Activated T-cell treated with anti-CD3 and anti-CD28 coated beads, Interleukin-2, amount 50 U/mL, for 4 hours (primary cell): Measurements from ENCODE around the gene MUC12. TPM values are rescaled to one million over a fixed set of nuclear protein-coding genes. Genes with fewer than 3 reads are reported as not detected.
"Not testable (repeated sequence)": the region's sequence is repeated elsewhere in the genome, so short reads cannot be mapped to it uniquely, and the experiment has no call there.

Source experiments
- ATAC-seq, 2 donors: fragments of 200-7000 bp; cut with Tn5 transposase; one replicate each; pipeline ENCODE4 v1.10.0; 2021
- DNase-seq: peaks from one replicate; pipeline ENCODE4 v3.0.0-alpha.2; 2020
- H3K27me3 Mint-ChIP-seq: one replicate; pipeline ENCODE4 v1.8.0; 2021; ENCODE audit warnings: low read depth, mixed read lengths
- H3K36me3 Mint-ChIP-seq: one replicate; pipeline ENCODE4 v1.8.0; 2022; ENCODE audit warnings: mixed read lengths; ENCODE audit not compliant: insufficient read depth
- H3K4me1 Mint-ChIP-seq: one replicate; pipeline ENCODE4 v1.8.0; 2021; ENCODE audit warnings: low read depth, mixed read lengths
- H3K4me3 Mint-ChIP-seq: one replicate; pipeline ENCODE4 v1.8.0; 2021; ENCODE audit warnings: mild to moderate bottlenecking, moderate library complexity, mixed read lengths
- H3K9me3 Mint-ChIP-seq: one replicate; pipeline ENCODE4 v1.8.0; 2021; ENCODE audit warnings: mixed read lengths
- total RNA-seq, 3 donors: library from RNA; stranded (reverse); gene quantifications; one replicate each; pipeline ENCODE4 v1.2.1, GENCODE V29; 2021

MUC12 gene
- total RNA-seq, 3 donors from 2014 or later = 0.16 to 0.20 (median 0.19) TPM

DNA sequence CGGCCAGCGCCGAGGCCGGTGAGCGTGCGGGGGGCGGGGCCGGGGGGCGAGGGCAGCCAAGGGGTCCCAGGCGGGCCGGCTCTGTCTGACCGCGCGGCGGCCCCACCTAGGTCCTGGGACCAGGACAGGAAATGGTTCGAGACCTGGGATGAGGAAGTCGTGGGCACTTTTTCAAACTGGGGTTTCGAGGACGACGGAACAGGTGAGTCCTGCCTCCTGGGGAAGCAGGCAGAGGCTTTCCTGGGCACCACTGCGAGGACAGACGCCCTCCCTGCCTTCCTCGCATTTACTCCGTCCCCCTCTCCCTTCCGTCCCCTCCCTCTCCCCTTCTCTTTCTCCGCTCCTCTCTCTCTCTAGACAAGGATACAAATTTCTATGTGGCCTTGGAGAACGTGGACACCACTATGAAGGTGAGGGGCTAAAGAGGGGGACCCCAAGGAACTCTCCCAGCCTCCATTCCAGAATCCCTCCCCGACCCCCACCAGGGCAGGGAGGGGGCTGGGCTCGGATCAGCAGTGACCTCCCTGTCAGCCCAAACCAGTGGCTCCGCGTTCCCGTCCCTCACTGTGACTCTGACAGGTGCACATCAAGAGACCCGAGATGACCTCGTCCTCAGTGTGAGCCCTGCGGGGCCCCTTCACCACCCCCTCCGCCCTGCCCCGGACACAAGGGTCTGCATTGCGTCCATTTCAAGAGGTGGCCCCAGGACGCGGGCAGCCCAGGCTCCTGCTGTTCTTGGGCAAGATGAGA, 2.6 kb upstream of the MUC12 start:
- Mint-ChIP-seq H3K4me3 (peak overlapping the region; percentile 42), H3K9me3 (no peaks in the 10 kb centered on the region), H3K36me3 (no peaks in the 10 kb centered on the region), H3K4me1 (peaks cover 20% of the 10 kb centered on the region), H3K27me3 (peaks cover 62% of the 10 kb centered on the region)
- DNase-seq (no peak), ATAC-seq (peak in 1 of 2 donors; percentile 10)

DNA sequence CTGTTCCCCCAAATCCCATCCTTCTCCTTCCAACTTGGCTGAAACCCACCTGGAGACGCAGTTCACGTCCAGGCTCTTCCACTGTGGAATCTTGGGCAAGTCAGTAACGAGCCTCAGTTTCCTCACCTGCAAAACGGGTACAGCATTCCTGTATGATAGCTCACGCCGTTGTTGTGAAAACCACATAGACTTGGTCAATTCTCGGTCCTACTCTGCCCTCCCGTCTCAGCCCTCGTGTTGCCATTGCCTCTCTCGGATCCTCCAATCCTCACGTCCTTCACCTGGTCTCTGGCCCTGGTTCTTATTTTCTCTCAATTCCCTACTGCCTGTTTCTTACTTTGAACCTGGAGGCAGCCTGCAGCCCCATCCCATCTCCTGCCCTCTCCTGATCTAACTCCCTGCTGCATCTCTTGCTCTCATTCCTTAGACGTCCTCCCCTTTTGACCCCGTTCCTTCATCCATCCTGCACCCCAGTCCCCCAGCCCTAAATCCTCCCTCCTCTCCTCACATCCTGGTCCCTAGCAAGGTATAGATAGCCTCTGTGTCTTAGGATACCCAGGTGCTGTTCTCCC, 2.0 kb upstream of the MUC12 start:
- Mint-ChIP-seq H3K9me3 (no peaks in the 10 kb centered on the region), H3K27me3 (peaks cover 62% of the 10 kb centered on the region), H3K36me3 (no peaks in the 10 kb centered on the region), H3K4me3 (peak overlapping the region; percentile 42), H3K4me1 (peaks cover 20% of the 10 kb centered on the region)
- DNase-seq (no peak), ATAC-seq (no peak)

DNA sequence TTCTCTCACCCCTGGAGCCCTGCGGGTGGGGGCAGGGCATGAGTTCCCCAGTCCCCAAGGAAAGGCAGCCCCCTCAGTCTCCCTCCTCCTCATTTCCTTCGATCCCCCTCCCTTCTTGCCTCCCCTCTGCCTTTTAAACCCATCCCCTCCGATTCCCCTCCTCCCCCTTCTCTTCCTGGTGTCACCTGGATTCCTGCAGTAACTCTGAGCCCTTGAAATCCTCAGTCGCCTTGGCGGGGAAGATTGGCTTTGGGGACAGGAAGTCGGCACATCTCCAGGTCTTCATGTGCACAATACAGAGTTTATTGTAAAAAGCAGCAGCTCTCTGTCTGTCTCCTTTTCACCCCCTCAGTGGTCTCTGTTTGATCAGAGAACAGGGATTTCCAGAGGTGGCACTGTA, 1.3 kb upstream of the MUC12 start:
- no peaks in the 10 kb centered on the region for H3K36me3 Mint-ChIP-seq
- H3K4me1 Mint-ChIP-seq = peaks cover 20% of the 10 kb centered on the region
- ATAC-seq (no peak), DNase-seq (no peak)
- no peak overlapping the region for H3K4me3 Mint-ChIP-seq
- no peaks in the 10 kb centered on the region for H3K9me3 Mint-ChIP-seq
- peaks cover 59% of the 10 kb centered on the region for H3K27me3 Mint-ChIP-seq

DNA sequence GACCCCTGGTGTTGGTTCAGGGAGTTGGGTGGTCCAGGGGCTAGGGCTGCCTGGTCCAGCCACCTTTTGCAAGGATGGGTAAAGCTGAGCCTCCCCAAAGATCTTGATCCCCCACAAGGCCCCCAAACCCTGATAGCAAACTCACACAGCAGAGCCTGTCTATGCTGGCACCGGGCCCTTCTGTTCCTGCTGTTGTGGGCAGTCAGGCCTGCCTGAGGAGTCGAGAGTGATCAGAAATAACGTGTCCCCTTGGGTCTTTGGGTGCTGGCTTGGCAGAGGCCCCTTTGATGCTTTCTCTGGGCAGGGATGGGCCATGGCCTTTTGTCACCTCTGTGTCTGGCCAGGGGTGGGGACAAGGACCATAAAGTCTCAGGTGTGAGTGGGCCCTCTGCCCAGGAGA, 715 bp upstream of the MUC12 start:
- Mint-ChIP-seq H3K4me1 (peaks cover 20% of the 10 kb centered on the region), H3K36me3 (no peaks in the 10 kb centered on the region), H3K27me3 (peaks cover 54% of the 10 kb centered on the region), H3K9me3 (no peaks in the 10 kb centered on the region), H3K4me3 (no peak overlapping the region)
- no peak for ATAC-seq
- DNase-seq = no peak

DNA sequence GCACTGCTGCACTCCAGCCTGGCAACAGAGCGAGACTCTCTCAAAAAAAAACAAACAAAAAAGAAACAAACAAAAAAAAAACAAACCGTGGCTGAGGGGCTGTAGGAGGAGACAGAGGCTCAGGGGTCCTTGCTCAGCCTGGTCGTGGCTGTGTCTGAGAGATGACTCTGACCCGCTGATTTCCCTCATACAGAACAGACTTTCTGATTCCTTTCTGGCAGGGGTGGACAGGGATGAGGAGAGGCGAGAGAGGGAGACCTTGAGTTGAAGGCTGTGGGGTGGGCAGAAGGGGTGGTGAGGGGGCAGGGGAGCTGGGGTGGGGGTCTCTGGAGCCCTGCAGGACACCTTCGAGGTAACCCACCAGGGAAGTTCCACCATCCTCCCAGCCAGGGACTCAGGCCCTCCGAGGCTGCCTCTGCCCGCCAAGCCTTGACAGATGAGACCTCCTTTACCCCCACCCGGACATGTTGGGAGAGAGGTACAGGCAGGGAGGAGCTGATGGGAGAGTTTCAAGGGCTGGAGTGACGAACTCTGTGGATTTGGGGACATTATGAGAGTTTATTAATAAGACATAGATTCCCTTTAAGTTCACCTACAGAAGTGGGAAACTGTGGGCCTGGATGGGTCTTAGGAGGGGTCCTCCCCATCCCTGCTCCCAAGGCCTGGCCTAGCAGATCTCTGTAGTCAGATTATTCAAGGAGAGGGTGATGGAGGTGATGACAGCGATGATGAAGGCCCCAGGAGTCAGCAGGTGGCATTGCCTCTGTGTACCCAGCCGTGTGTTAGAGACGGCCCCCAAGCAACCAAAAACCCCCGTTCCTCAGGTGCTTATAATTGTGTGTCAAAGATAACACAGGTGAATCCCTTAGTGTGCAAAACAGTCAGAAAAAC, 2.0 kb downstream of the MUC12 start:
- DNase-seq (no peak), ATAC-seq (no peak)
- Mint-ChIP-seq H3K27me3 (peaks cover 33% of the 10 kb centered on the region), H3K4me3 (no peak overlapping the region), H3K36me3 (peaks cover 2% of the 10 kb centered on the region), H3K4me1 (peaks cover 11% of the 10 kb centered on the region), H3K9me3 (peaks cover 4% of the 10 kb centered on the region)

DNA sequence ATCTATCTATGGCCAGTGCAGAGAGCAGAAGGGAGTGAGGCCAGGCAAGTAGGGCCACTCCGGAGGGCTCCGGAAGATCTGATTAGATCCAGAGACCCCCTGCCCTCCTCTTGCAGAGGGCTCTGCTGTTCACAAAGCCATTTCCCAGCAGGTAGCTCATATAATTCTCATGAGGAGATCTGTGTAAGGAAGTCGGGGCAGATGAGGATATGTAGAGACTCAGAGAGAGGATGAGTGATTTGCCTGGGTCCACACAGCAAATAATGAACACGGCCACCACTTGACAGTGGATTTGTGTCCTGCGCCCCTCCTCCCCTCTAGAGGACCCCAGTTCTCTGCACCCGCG, 2.6 kb downstream of the MUC12 start:
- no peak for DNase-seq
- Mint-ChIP-seq H3K9me3 (peaks cover 4% of the 10 kb centered on the region), H3K27me3 (peaks cover 27% of the 10 kb centered on the region), H3K4me3 (no peak overlapping the region), H3K4me1 (peaks cover 7% of the 10 kb centered on the region), H3K36me3 (peaks cover 2% of the 10 kb centered on the region)
- ATAC-seq = no peak

DNA sequence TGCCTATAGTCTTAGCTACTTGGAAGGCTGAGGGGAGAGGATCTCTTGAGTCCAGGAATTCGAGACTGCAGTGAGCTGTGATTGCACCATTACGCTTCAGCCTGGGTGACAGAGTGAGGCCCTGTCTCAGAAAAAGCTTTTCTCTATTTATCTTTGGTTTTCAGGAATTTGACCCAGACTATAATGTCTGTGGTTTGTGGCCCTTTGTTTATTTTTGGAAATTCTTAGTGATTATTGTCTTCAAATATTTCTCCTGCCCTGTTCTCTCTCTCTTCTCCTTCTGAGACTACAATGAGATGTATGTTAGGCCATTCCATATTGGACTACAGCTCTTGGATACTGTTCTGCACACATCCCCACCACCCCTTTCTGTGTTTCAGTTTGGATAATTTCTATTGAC, 4.7 kb downstream of the MUC12 start:
- no peak for ATAC-seq
- Mint-ChIP-seq H3K4me3 (no peak overlapping the region), H3K4me1 (no peaks in the 10 kb centered on the region), H3K27me3 (peaks cover 11% of the 10 kb centered on the region), H3K9me3 (peaks cover 4% of the 10 kb centered on the region), H3K36me3 (peaks cover 2% of the 10 kb centered on the region)
- no peak for DNase-seq

DNA sequence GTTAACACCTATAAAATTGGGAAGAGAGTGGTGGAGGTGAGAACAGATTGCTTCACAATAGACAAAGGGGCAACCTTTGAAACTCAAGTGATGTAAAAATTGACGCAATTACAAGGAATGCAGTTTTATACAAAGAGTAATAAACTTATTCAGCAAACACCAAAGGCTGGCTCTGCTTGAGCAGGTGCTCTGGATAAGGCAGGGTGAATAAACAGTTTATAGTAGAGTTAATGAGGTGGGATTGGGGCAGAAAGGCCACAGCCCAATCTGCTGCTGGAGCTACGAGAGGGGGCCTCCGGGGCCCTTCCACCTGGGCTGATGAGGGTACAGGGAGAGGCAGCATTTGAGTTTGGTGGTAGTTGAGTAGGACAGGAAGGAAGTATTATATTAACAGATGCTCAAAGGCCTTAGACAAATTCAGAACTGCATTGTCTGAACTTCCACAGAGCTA, 6.0 kb downstream of the MUC12 start:
- DNase-seq (no peak), ATAC-seq (no peak)
- Mint-ChIP-seq H3K4me3 (no peak overlapping the region), H3K4me1 (no peaks in the 10 kb centered on the region), H3K36me3 (peaks cover 2% of the 10 kb centered on the region), H3K27me3 (peaks cover 5% of the 10 kb centered on the region), H3K9me3 (peaks cover 4% of the 10 kb centered on the region)

DNA sequence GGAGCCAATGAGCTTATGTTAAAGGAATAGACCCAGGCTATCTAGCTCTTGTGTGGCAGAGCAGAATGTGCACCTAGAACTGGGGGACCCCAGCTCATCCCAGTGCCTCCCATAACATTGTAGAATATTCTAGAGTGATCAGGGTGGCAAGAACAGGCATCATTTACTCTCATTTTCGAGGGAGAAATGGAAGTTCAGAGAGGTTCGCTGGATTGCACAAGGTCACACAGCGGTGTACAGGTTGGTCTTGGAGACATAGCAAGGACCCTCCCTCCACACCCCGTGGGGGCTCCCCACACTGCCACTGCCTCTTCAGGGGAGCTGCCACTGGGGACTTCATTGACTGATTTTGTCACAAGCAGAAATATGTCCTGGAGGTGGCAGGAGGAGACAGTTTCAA, 8.9 kb downstream of the MUC12 start:
- ATAC-seq (no peak), DNase-seq (no peak)
- no peaks in the 10 kb centered on the region for H3K4me1 Mint-ChIP-seq
- peaks cover 4% of the 10 kb centered on the region for H3K9me3 Mint-ChIP-seq
- peaks cover 2% of the 10 kb centered on the region for H3K36me3 Mint-ChIP-seq
- no peaks in the 10 kb centered on the region for H3K27me3 Mint-ChIP-seq
- H3K4me3 Mint-ChIP-seq = no peak overlapping the region

DNA sequence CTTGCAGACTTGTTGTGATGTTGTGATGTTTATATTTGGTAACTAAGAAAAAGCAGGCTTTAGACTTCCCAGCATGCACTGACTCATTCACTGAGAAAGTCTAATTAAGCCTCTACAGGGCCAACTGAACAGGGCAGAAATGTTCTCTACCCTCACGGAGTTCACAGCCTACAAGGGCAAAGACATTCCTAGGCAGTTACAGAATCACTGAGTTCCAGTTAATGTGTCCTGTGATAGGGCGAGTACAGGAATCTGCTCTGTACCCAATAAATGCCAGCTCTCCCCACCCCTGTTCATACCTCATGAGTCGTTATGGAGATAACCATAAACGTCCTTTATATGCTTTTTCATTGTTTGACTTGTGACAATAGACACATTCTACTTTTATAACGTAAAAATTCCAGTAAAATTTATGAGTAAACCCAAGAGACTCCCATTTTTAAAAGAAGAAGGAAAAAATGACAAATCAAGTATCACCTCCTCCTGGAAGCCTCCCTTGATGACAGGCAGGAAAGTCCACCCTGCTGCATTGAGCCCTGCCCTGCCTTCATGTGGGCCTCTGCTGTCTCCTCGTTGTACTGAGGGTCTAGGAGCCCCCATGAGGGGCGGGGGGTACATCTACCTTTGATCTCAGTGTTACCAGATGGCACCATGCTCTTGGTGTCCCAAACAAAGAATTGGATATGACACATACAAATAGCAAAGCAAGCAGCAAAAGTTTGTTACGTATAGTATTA, 14.3 kb downstream of the MUC12 start:
- peaks cover 3% of the 10 kb centered on the region for H3K27me3 Mint-ChIP-seq
- H3K4me3 Mint-ChIP-seq = no peak overlapping the region
- no peaks in the 10 kb centered on the region for H3K4me1 Mint-ChIP-seq
- no peak for DNase-seq
- ATAC-seq = no peak
- no peaks in the 10 kb centered on the region for H3K36me3 Mint-ChIP-seq
- no peaks in the 10 kb centered on the region for H3K9me3 Mint-ChIP-seq

DNA sequence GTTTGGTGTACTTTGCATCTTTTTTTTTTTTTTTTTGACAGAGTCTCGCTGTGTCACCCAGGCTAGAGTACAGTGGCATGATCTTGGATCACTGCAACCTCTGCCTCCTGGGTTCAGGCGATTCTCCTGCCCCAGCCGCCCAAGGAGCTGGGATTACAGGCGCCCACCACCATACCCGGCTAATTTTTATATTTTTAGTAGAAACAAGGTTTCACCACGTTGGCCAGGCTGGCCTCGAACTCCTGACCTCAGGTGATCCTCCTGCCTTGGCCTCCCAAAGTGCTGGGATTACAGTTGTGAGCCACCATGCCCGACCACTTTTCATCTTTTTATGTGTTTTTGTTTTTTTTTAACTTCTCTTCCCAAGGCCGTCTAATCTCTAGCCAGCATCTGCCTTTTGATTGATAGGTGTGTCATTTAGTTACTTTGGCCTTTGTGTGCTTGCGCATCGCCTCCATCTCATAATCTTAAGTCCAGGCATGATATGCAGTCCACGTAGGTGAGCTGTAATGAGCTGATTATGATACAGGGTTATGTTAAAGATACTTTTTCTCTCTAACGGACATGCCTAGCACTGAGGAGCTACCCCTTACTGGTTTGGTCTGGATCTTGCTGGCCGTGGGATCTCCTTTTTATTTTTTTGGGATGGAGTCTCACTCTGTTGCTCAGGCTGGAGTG, 15.0 kb downstream of the MUC12 start:
- H3K4me1 Mint-ChIP-seq, H3K36me3 Mint-ChIP-seq, H3K27me3 Mint-ChIP-seq, H3K9me3 Mint-ChIP-seq, ATAC-seq, H3K4me3 Mint-ChIP-seq, DNase-seq: not testable (repeated sequence)

DNA sequence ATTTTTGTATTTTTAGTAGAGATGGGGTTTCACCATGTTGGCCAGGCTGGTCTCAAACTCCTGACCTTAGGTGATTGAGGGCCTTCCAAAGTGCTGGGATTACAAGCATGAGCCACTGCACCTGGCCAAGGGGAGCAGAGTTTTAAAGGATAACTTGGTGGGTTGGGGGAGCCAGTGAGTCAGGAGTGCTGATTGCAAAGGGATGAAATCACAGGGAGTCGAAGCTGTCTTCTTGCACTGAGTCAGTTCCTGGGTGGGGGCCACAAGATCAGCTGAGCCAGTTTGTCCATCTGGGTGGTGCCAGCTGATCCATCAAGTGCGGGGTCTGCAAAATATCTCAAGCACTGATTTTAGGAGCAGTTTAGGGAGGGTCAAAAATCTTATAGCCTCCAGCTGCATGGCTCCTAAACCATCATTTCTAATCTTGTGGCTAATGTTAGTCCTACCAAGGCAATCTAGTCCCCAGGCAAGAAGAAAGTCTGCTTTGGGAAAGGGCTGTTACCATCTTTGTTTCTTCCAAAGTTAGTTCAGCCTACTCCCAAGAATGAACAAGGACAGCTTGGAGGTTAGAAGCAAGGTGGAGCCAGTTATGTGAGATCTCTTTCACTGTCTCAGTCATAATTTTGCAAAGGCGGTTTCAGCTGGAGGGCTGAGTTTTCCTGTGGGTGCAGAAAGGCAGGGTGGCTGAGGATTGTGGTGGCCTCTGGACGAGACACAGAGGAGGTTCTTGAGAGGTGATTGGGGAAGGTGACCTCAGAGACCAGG, 15.8 kb downstream of the MUC12 start:
- H3K27me3 Mint-ChIP-seq, H3K4me1 Mint-ChIP-seq, H3K4me3 Mint-ChIP-seq, H3K36me3 Mint-ChIP-seq, DNase-seq, H3K9me3 Mint-ChIP-seq, ATAC-seq: not testable (repeated sequence)

DNA sequence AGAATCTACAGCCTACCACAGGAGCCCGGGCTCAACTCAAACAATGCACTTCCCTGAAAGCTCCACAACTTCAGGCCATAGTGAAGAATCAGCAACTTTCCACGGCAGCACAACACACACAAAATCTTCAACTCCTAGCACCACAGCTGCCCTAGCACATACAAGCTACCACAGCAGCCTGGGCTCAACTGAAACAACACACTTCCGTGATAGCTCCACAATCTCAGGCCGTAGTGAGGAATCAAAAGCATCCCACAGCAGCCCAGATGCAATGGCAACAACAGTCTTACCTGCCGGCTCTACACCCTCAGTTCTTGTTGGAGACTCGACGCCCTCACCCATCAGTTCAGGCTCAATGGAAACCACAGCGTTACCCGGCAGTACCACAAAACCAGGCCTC, 22.3 kb downstream of the MUC12 start:
- H3K4me3 Mint-ChIP-seq = no peak overlapping the region
- no peak for DNase-seq
- no peaks in the 10 kb centered on the region for H3K4me1 Mint-ChIP-seq
- H3K27me3 Mint-ChIP-seq = no peaks in the 10 kb centered on the region
- no peak for ATAC-seq
- H3K9me3 Mint-ChIP-seq = no peaks in the 10 kb centered on the region
- no peaks in the 10 kb centered on the region for H3K36me3 Mint-ChIP-seq
